Effector memory CD8-positive, alpha-beta T cell (primary cell): Measurements from ENCODE around the gene ARSG.
"Not testable (repeated sequence)": the region's sequence is repeated elsewhere in the genome, so short reads cannot be mapped to it uniquely, and the experiment has no call there.

ENCODE experiments used
- ATAC-seq: fragments of 150-1000 bp; cut with Tn5 transposase; replicated peaks from 2 replicates; pipeline ENCODE4 v1.10.0; 2021; ENCODE audit warnings: mild to moderate bottlenecking, moderate library complexity
- DNase-seq, 3 experiments: peaks; one replicate each; pipeline ENCODE4 v3.0.0; 2021
- H3K27ac Mint-ChIP-seq, 2 donors: one replicate each; pipeline ENCODE4 v1.8.0; 2022; ENCODE audit warnings: mild to moderate bottlenecking in 2 of 2, mixed read lengths in 2 of 2, moderate library complexity in 2 of 2
- H3K27me3 Mint-ChIP-seq, 2 donors: one replicate each; pipeline ENCODE4 v1.8.0; 2022; ENCODE audit warnings: mixed read lengths in 2 of 2
- H3K36me3 Mint-ChIP-seq: one replicate; pipeline ENCODE4 v1.8.0; 2022; ENCODE audit warnings: mild to moderate bottlenecking, moderate library complexity, mixed read lengths; ENCODE audit not compliant: insufficient read depth
- H3K4me1 Mint-ChIP-seq, 2 donors: one replicate each; pipeline ENCODE4 v1.8.0; 2022; ENCODE audit warnings: low read depth in 2 of 2, mixed read lengths in 2 of 2
- H3K4me3 Mint-ChIP-seq, 2 donors: one replicate each; pipeline ENCODE4 v1.8.0; 2022; ENCODE audit warnings: mild to moderate bottlenecking in 2 of 2, mixed read lengths in 2 of 2, moderate library complexity in 2 of 2
- H3K9me3 Mint-ChIP-seq, 2 donors: one replicate each; pipeline ENCODE4 v1.8.0; 2022; ENCODE audit warnings: mixed read lengths in 2 of 2
- total RNA-seq, 9 experiments: gene quantifications; one replicate each; lab custom pipeline; 2026; lab: John Stamatoyannopoulos, UW

Gene ARSG
- 7.9 to 31.6 (median 10.3) reads per million in 9 experiments for total RNA-seq

GRCh38 chr17:68290955-68291835 lies at the start of gene ARSG, which contains the start of gene SLC16A6:
Gene ARSG (plus strand): TSS chr17:68291495. CDS start chr17:68307494, 15,999 bp downstream.
Gene SLC16A6 (minus strand): TSS chr17:68291127. CDS start chr17:68278320, 12,807 bp downstream.
- Mint-ChIP-seq H3K9me3 (no peaks in the 10 kb centered on the region), H3K27me3 (no peaks in the 10 kb centered on the region), H3K4me3 (peak within 1 kb of the TSS; percentile 98 to 100), H3K27ac (peak within 1 kb of the TSS; percentile 100), H3K4me1 (peaks cover 44 to 59% of the 10 kb centered on the region in 2 donors), H3K36me3 (peaks cover 34% of the 10 kb centered on the region)
- peak; percentile 55 for ATAC-seq
- peak; percentile 80 to 85 (median 80) for DNase-seq

GRCh38 chr17:68246271-68247028 lies 44.8 kb upstream of the ARSG start:
- peaks cover 14 to 27% of the 10 kb centered on the region in 2 donors for H3K4me1 Mint-ChIP-seq
- H3K27ac Mint-ChIP-seq = peak overlapping the region; percentile 98 to 99
- DNase-seq = no peak
- no peaks in the 10 kb centered on the region for H3K9me3 Mint-ChIP-seq
- peaks cover 62% of the 10 kb centered on the region for H3K36me3 Mint-ChIP-seq
- peak overlapping the region; percentile 86 to 88 for H3K4me3 Mint-ChIP-seq
- ATAC-seq = no peak
- no peaks in the 10 kb centered on the region for H3K27me3 Mint-ChIP-seq

- peak within 1 kb of the TSS; percentile 86 to 88 for H3K4me3 Mint-ChIP-seq
- H3K4me1 Mint-ChIP-seq = peaks cover 14 to 27% of the 10 kb centered on the region in 2 donors
- peaks cover 68% of the 10 kb centered on the region for H3K36me3 Mint-ChIP-seq
- DNase-seq (peak; percentile 97 to 99 (median 98)), ATAC-seq (peak; percentile 79)
- H3K27me3 Mint-ChIP-seq = no peaks in the 10 kb centered on the region
- peak within 1 kb of the TSS; percentile 98 to 99 for H3K27ac Mint-ChIP-seq
- H3K9me3 Mint-ChIP-seq = no peaks in the 10 kb centered on the region
These were observed 43.7 kb upstream of the ARSG start, which contains the start of gene AMZ2 for GRCh38 chr17:68247445-68248198. Gene AMZ2 (plus strand): TSS chr17:68248043. CDS start chr17:68250188, 2,145 bp downstream.

GRCh38 chr17:68248199-68248825 lies 43.0 kb upstream of the ARSG start:
- DNase-seq (no peak), ATAC-seq (peak; percentile 36)
- no peaks in the 10 kb centered on the region for H3K27me3 Mint-ChIP-seq
- H3K4me1 Mint-ChIP-seq = peaks cover 20 to 34% of the 10 kb centered on the region in 2 donors
- peak overlapping the region; percentile 86 to 88 for H3K4me3 Mint-ChIP-seq
- peaks cover 74% of the 10 kb centered on the region for H3K36me3 Mint-ChIP-seq
- peak overlapping the region; percentile 98 to 99 for H3K27ac Mint-ChIP-seq
- no peaks in the 10 kb centered on the region for H3K9me3 Mint-ChIP-seq

GRCh38 chr17:68248891-68249290 lies 42.4 kb upstream of the ARSG start:
- no peaks in the 10 kb centered on the region for H3K27me3 Mint-ChIP-seq
- H3K9me3 Mint-ChIP-seq = no peaks in the 10 kb centered on the region
- peaks cover 26 to 39% of the 10 kb centered on the region in 2 donors for H3K4me1 Mint-ChIP-seq
- no peak for ATAC-seq
- peaks cover 80% of the 10 kb centered on the region for H3K36me3 Mint-ChIP-seq
- H3K4me3 Mint-ChIP-seq = peak overlapping the region; percentile 86 to 88
- peak overlapping the region; percentile 98 to 99 for H3K27ac Mint-ChIP-seq
- no peak for DNase-seq

- peaks cover 80% of the 10 kb centered on the region for H3K36me3 Mint-ChIP-seq
- H3K4me3 Mint-ChIP-seq = peak overlapping the region; percentile 86 to 88
- no peak for DNase-seq
- peak overlapping the region; percentile 98 to 99 for H3K27ac Mint-ChIP-seq
- no peak for ATAC-seq
- peaks cover 30 to 44% of the 10 kb centered on the region in 2 donors for H3K4me1 Mint-ChIP-seq
- H3K27me3 Mint-ChIP-seq = no peaks in the 10 kb centered on the region
- H3K9me3 Mint-ChIP-seq = no peaks in the 10 kb centered on the region
These were observed 41.9 kb upstream of the ARSG start for GRCh38 chr17:68249354-68249765.

GRCh38 chr17:68253426-68253825 lies 37.9 kb upstream of the ARSG start:
- DNase-seq = peak in 2 of 3 experiments; percentile 37 to 69
- not testable (repeated sequence) for H3K9me3 Mint-ChIP-seq, H3K27me3 Mint-ChIP-seq
- Mint-ChIP-seq H3K4me1 (peaks cover 56 to 65% of the 10 kb centered on the region in 2 donors), H3K27ac (peak overlapping the region; percentile 97 to 98), H3K36me3 (peaks cover 62% of the 10 kb centered on the region), H3K4me3 (peak overlapping the region; percentile 67 to 79)
- ATAC-seq = peak; percentile 76

GRCh38 chr17:68255151-68255550 lies 36.1 kb upstream of the ARSG start:
- H3K36me3 Mint-ChIP-seq = peaks cover 50% of the 10 kb centered on the region
- peak overlapping the region; percentile 70 to 79 for H3K4me3 Mint-ChIP-seq
- ATAC-seq = no peak

GRCh38 chr17:68255731-68256538 lies 35.4 kb upstream of the ARSG start:
- H3K4me3 Mint-ChIP-seq = peak overlapping the region; percentile 70 to 79

More at GRCh38 chr17:68255151-68255550, 36.1 kb upstream of the ARSG start:
- Mint-ChIP-seq H3K9me3 (no peaks in the 10 kb centered on the region), H3K4me1 (peaks cover 55 to 58% of the 10 kb centered on the region in 2 donors), H3K27me3 (no peaks in the 10 kb centered on the region), H3K27ac (peak overlapping the region; percentile 97 to 98)
- no peak for DNase-seq

GRCh38 chr17:68256701-68257100 lies 34.6 kb upstream of the ARSG start:
- H3K27me3 Mint-ChIP-seq, ATAC-seq, H3K9me3 Mint-ChIP-seq, DNase-seq: not testable (repeated sequence)
- H3K4me1 Mint-ChIP-seq = peaks cover 58 to 62% of the 10 kb centered on the region in 2 donors
- peak overlapping the region; percentile 70 to 79 for H3K4me3 Mint-ChIP-seq
- H3K27ac Mint-ChIP-seq = peak overlapping the region; percentile 97 to 98
- peaks cover 42% of the 10 kb centered on the region for H3K36me3 Mint-ChIP-seq

More at GRCh38 chr17:68255731-68256538, 35.4 kb upstream of the ARSG start:
- Mint-ChIP-seq H3K4me1 (peaks cover 58 to 62% of the 10 kb centered on the region in 2 donors), H3K36me3 (peaks cover 47% of the 10 kb centered on the region), H3K9me3 (no peaks in the 10 kb centered on the region), H3K27ac (peak overlapping the region; percentile 97 to 98), H3K27me3 (no peaks in the 10 kb centered on the region)
- ATAC-seq (peak; percentile 35), DNase-seq (peak in 1 of 3 experiments; percentile 35)

GRCh38 chr17:68257934-68258333 lies 33.4 kb upstream of the ARSG start:
- peaks cover 34% of the 10 kb centered on the region for H3K36me3 Mint-ChIP-seq
- DNase-seq (no peak), ATAC-seq (no peak)
- H3K27me3 Mint-ChIP-seq = no peaks in the 10 kb centered on the region
- no peaks in the 10 kb centered on the region for H3K9me3 Mint-ChIP-seq
- peaks cover 61 to 65% of the 10 kb centered on the region in 2 donors for H3K4me1 Mint-ChIP-seq
- H3K4me3 Mint-ChIP-seq = peak overlapping the region; percentile 11 to 40
- peak overlapping the region; percentile 97 to 98 for H3K27ac Mint-ChIP-seq
